ENCODE results near the gene SOX8.
"Not testable (repeated sequence)": the region's sequence is repeated elsewhere in the genome, so short reads cannot be mapped to it uniquely, and the experiment has no call there.

Gene SOX8

GRCh38 chr16:942436-943060 is 39.0 kb upstream of the SOX8 start:
- DNase-seq (ENCODE audit: low read depth, low spot score): no peak
- Histone ChIP-seq H3K27me3 (ENCODE audit: control insufficient read depth, insufficient read depth, low read length) (no peaks in the 10 kb centered on the region), H3K27ac (ENCODE audit: low read length) (no peak overlapping the region), H3K4me3 (ENCODE audit: low read length) (no peak overlapping the region), H3K36me3 (ENCODE audit: control insufficient read depth, insufficient read depth, low read length) (no peaks in the 10 kb centered on the region), H3K4me1 (ENCODE audit: control insufficient read depth, insufficient read depth, low read length) (no peaks in the 10 kb centered on the region; the same call in 1 of the 2 replicates), H3K9me3 (ENCODE audit: control insufficient read depth, insufficient read depth, low read length) (no peaks in the 10 kb centered on the region)
- WGBS (ENCODE audit: insufficient coverage, insufficient read length): no CpG with 5 or more reads among the region's 4 CpGs

DNA sequence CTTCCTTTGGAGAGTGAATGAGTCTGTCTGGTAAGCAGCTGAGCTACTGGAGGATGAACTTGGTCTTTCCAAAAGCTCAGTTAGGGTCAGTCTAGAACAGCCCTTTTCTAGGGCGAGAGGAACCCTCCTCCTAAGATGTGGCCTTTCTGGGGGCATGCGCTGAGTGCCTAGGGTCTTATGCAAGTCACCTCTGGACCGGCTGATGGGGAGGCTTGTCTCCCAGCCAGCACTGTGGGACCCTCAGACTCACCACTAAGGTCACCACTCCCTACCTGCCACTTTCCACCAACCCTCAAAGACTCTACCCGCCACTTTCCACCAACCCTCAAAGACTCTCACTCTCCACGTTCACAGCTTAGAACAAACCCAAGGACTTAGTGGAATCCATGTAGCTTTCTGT is 37.6 kb upstream of the SOX8 start:
- no peaks in the 10 kb centered on the region for H3K27me3 ChIP-seq (ENCODE audit: control insufficient read depth, insufficient read depth, low read length)
- no peaks in the 10 kb centered on the region for H3K9me3 ChIP-seq (ENCODE audit: control insufficient read depth, insufficient read depth, low read length)
- no peaks in the 10 kb centered on the region; the same call in 1 of the 2 replicates for H3K4me1 ChIP-seq (ENCODE audit: control insufficient read depth, insufficient read depth, low read length)
- H3K27ac ChIP-seq (ENCODE audit: low read length): no peak overlapping the region
- no CpG with 5 or more reads among the region's 5 CpGs for WGBS (ENCODE audit: insufficient coverage, insufficient read length)
- no peak for DNase-seq (ENCODE audit: low read depth, low spot score)
- H3K4me3 ChIP-seq (ENCODE audit: low read length): no peak overlapping the region
- H3K36me3 ChIP-seq (ENCODE audit: control insufficient read depth, insufficient read depth, low read length): no peaks in the 10 kb centered on the region

- H3K27me3 ChIP-seq (ENCODE audit: control insufficient read depth, insufficient read depth, low read length): no peaks in the 10 kb centered on the region
- DNase-seq (ENCODE audit: low read depth, low spot score): no peak
- no peaks in the 10 kb centered on the region for H3K36me3 ChIP-seq (ENCODE audit: control insufficient read depth, insufficient read depth, low read length)
- WGBS (ENCODE audit: insufficient coverage, insufficient read length): 100% methylated on average over 3 of the region's 10 CpGs
- no peaks in the 10 kb centered on the region for H3K9me3 ChIP-seq (ENCODE audit: control insufficient read depth, insufficient read depth, low read length)
- H3K27ac ChIP-seq (ENCODE audit: low read length): no peak overlapping the region
- H3K4me3 ChIP-seq (ENCODE audit: low read length): no peak overlapping the region
- H3K4me1 ChIP-seq (ENCODE audit: control insufficient read depth, insufficient read depth, low read length): no peaks in the 10 kb centered on the region
Measured at GRCh38 chr16:945271-946047, 36.1 kb upstream of the SOX8 start.

GRCh38 chr16:946048-946395 is 35.5 kb upstream of the SOX8 start:
- no CpG with 5 or more reads among the region's 8 CpGs for WGBS (ENCODE audit: insufficient coverage, insufficient read length)
- no peaks in the 10 kb centered on the region for H3K27me3 ChIP-seq (ENCODE audit: control insufficient read depth, insufficient read depth, low read length)
- H3K27ac ChIP-seq (ENCODE audit: low read length): no peak overlapping the region
- no peaks in the 10 kb centered on the region for H3K4me1 ChIP-seq (ENCODE audit: control insufficient read depth, insufficient read depth, low read length)
- no peak for DNase-seq (ENCODE audit: low read depth, low spot score)
- H3K4me3 ChIP-seq (ENCODE audit: low read length): no peak overlapping the region
- H3K36me3 ChIP-seq (ENCODE audit: control insufficient read depth, insufficient read depth, low read length): no peaks in the 10 kb centered on the region
- H3K9me3 ChIP-seq (ENCODE audit: control insufficient read depth, insufficient read depth, low read length): no peaks in the 10 kb centered on the region

DNA sequence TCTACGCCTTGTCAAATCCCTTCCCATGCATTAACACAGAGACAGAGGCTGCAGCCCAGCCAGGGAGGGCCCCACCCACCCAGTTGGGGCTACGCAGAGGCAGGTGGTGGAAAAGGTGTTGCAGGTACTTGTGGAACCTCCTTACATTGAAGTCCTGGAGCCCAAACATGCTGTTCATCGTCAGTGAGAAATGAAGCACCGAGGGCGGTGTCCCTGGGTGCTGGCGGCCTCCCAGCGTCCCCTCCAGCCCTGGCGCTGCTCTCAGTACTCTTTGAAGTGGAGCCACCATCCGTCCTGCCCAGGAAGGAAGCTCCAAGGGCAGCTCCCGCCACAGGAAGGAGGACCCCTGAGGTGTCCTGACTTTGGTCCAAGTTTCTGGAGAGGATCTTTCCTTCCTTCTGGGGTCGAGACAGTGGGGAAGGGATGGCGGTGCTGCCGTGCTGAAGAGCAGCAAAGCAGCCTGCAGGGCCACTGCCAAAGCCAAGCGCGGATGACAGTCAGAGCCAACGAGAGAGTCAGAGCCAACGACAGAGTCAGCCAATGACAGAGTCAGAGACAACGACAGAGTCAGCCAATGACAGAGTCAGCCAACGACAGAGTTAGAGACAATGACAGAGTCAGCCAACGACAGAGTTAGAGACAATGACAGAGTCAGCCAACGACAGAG is 34.2 kb upstream of the SOX8 start:
- Histone ChIP-seq H3K27ac (ENCODE audit: low read length) (no peak overlapping the region), H3K9me3 (ENCODE audit: control insufficient read depth, insufficient read depth, low read length) (no peaks in the 10 kb centered on the region), H3K27me3 (ENCODE audit: control insufficient read depth, insufficient read depth, low read length) (no peaks in the 10 kb centered on the region), H3K4me3 (ENCODE audit: low read length) (no peak overlapping the region), H3K4me1 (ENCODE audit: control insufficient read depth, insufficient read depth, low read length) (no peaks in the 10 kb centered on the region; the same call in 1 of the 2 replicates), H3K36me3 (ENCODE audit: control insufficient read depth, insufficient read depth, low read length) (no peaks in the 10 kb centered on the region; the same call in 1 of the 2 replicates)
- no CpG with 5 or more reads among the region's 21 CpGs for WGBS (ENCODE audit: insufficient coverage, insufficient read length)
- DNase-seq (ENCODE audit: low read depth, low spot score): no peak

GRCh38 chr16:947922-948303 is 33.7 kb upstream of the SOX8 start:
- H3K4me1 ChIP-seq (ENCODE audit: control insufficient read depth, insufficient read depth, low read length); H3K4me3 ChIP-seq (ENCODE audit: low read length); H3K27me3 ChIP-seq (ENCODE audit: control insufficient read depth, insufficient read depth, low read length); H3K36me3 ChIP-seq (ENCODE audit: control insufficient read depth, insufficient read depth, low read length); H3K9me3 ChIP-seq (ENCODE audit: control insufficient read depth, insufficient read depth, low read length); H3K27ac ChIP-seq (ENCODE audit: low read length); DNase-seq (ENCODE audit: low read depth, low spot score): not testable (repeated sequence)
- WGBS (ENCODE audit: insufficient coverage, insufficient read length): no CpG with 5 or more reads among the region's 17 CpGs

DNA sequence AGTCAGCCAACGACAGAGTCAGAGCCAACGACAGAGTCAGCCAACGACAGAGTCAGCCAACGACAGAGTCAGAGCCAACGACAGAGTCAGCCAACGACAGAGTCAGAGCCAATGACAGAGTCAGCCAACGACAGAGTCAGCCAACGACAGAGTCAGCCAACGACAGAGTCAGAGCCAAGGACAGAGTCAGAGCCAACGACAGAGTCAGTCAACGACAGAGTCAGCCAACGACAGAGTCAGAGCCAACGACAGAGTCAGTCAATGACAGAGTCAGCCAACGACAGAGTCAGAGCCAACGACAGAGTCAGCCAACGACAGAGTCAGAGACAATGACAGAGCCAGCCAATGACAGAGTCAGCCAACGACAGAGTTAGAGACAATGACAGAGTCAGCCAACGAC is 32.8 kb upstream of the SOX8 start:
- no CpG with 5 or more reads among the region's 18 CpGs for WGBS (ENCODE audit: insufficient coverage, insufficient read length)
- not testable (repeated sequence) for H3K27ac ChIP-seq (ENCODE audit: low read length)

GRCh38 chr16:950733-951573 is 30.6 kb upstream of the SOX8 start:
- H3K4me1 ChIP-seq (ENCODE audit: control insufficient read depth, insufficient read depth, low read length); H3K27ac ChIP-seq (ENCODE audit: low read length); H3K36me3 ChIP-seq (ENCODE audit: control insufficient read depth, insufficient read depth, low read length); H3K27me3 ChIP-seq (ENCODE audit: control insufficient read depth, insufficient read depth, low read length); H3K4me3 ChIP-seq (ENCODE audit: low read length); H3K9me3 ChIP-seq (ENCODE audit: control insufficient read depth, insufficient read depth, low read length); DNase-seq (ENCODE audit: low read depth, low spot score): not testable (repeated sequence)
- no CpG with 5 or more reads among the region's 27 CpGs for WGBS (ENCODE audit: insufficient coverage, insufficient read length)

More for the DNA sequence above, 32.8 kb upstream of the SOX8 start:
- not testable (repeated sequence) for H3K27me3 ChIP-seq (ENCODE audit: control insufficient read depth, insufficient read depth, low read length); H3K36me3 ChIP-seq (ENCODE audit: control insufficient read depth, insufficient read depth, low read length); H3K9me3 ChIP-seq (ENCODE audit: control insufficient read depth, insufficient read depth, low read length); H3K4me3 ChIP-seq (ENCODE audit: low read length); H3K4me1 ChIP-seq (ENCODE audit: control insufficient read depth, insufficient read depth, low read length); DNase-seq (ENCODE audit: low read depth, low spot score)

DNA sequence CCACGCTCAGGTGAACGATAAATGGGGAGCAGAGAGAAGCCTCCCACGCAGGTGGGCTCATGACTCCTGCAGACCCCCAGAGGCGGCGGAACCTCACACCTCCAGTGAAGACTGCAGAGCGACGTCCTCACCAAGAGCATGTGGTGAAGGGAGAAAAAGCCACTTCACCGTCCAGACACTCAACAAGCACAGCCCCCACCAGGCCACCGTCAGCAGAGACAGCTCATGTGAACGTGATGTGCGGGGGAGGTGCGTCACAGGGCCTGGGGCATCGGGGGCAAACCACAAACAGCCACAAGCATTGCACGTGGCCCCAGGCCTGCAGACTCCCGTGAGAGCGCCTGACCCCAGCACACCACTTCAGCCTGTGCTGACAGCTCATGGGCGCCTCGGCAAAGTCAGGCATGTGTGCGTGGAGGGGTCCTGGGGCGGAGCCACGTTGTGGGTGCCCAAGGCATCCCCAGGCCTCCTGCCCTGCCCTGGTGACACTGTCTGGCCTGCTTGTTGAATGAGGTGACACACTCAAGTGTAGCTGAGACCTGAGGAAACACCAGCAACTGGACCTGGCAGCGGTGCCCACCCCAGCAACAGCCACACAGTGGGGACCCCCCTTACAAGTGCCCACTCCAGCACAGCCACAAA is 29.8 kb upstream of the SOX8 start:
- WGBS (ENCODE audit: insufficient coverage, insufficient read length): no CpG with 5 or more reads among the region's 22 CpGs
- Histone ChIP-seq H3K4me1 (ENCODE audit: control insufficient read depth, insufficient read depth, low read length) (no peaks in the 10 kb centered on the region; the same call in 1 of the 2 replicates), H3K4me3 (ENCODE audit: low read length) (no peak overlapping the region), H3K36me3 (ENCODE audit: control insufficient read depth, insufficient read depth, low read length) (no peaks in the 10 kb centered on the region; the same call in 1 of the 2 replicates), H3K27ac (ENCODE audit: low read length) (no peak overlapping the region), H3K9me3 (ENCODE audit: control insufficient read depth, insufficient read depth, low read length) (no peaks in the 10 kb centered on the region), H3K27me3 (ENCODE audit: control insufficient read depth, insufficient read depth, low read length) (no peaks in the 10 kb centered on the region)
- DNase-seq (ENCODE audit: low read depth, low spot score): no peak

DNA sequence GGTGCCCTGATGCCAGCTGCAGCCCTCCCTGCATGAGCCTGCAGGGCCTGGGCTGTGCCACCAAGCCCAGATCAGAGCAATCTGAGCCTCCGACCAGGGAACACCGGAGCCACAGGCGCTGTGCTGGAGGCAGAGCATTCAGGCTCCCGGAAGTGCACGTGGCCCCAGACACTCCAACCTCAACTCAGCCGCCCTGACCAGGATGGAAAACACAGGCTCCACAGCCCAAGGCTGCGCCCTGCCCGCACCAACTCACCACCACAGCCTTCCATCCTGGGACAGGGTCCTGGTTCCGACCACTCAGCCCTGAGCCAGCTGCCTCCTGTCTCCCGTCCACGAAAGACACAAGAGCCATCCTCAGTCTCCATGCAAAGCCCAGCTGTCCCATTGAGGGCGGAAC is 29.2 kb upstream of the SOX8 start:
- H3K4me3 ChIP-seq (ENCODE audit: low read length): no peak overlapping the region
- no peaks in the 10 kb centered on the region; the same call in 1 of the 2 replicates for H3K4me1 ChIP-seq (ENCODE audit: control insufficient read depth, insufficient read depth, low read length)
- H3K9me3 ChIP-seq (ENCODE audit: control insufficient read depth, insufficient read depth, low read length): no peaks in the 10 kb centered on the region
- no peak overlapping the region for H3K27ac ChIP-seq (ENCODE audit: low read length)
- no CpG with 5 or more reads among the region's 12 CpGs for WGBS (ENCODE audit: insufficient coverage, insufficient read length)
- no peaks in the 10 kb centered on the region for H3K27me3 ChIP-seq (ENCODE audit: control insufficient read depth, insufficient read depth, low read length)
- no peaks in the 10 kb centered on the region; the same call in 1 of the 2 replicates for H3K36me3 ChIP-seq (ENCODE audit: control insufficient read depth, insufficient read depth, low read length)
- no peak for DNase-seq (ENCODE audit: low read depth, low spot score)
